Right atrium auricular region (tissue), 2 donors: ENCODE measurements around the gene STAG1. TPM values are rescaled to one million over a fixed set of nuclear protein-coding genes. Genes with fewer than 3 reads are reported as not detected.
"Not testable (repeated sequence)": the region's sequence is repeated elsewhere in the genome, so short reads cannot be mapped to it uniquely, and the experiment has no call there.

Experiments
- DNase-seq: peaks from one replicate; pipeline ENCODE4 v3.0.0-alpha.2; 2019; ENCODE audit warnings: low spot score
- H3K27ac ChIP-seq, 2 donors: fragments of 200-600 bp; sonication (generic); 1 replicate in 1 of 2; 2 replicates in 1 of 2; pipeline ENCODE4 v1.5.1; 2016 to 2019
- H3K27me3 ChIP-seq, 2 donors: fragments of 200-600 bp; sonication (generic); one replicate each; pipeline versions ENCODE4 v1.5.1 to v1.6.0; 2017 to 2019
- H3K36me3 ChIP-seq: fragments of 200-600 bp; sonication (generic); one replicate; pipeline ENCODE4 v1.5.1; 2016
- H3K4me1 ChIP-seq, 2 donors: fragments of 200-600 bp; sonication (generic); one replicate each; pipeline versions ENCODE4 v1.5.1 to v1.6.0; 2017 to 2019
- H3K4me3 ChIP-seq, 2 donors: fragments of 200-600 bp; sonication (generic); 1 replicate in 1 of 2; 2 replicates in 1 of 2; pipeline ENCODE4 v1.5.1; 2017 to 2019; ENCODE audit warnings: mild to moderate bottlenecking in 1 of 2, moderate library complexity in 1 of 2
- H3K9me3 ChIP-seq, 2 donors: fragments of 200-600 bp; sonication (generic); one replicate each; pipeline ENCODE4 v1.5.1; 2019
- total RNA-seq, 2 donors: library from RNA; depleted of rRNA; stranded (reverse); fragments of >200 nt; gene quantifications; one replicate each; pipeline ENCODE4 v1.1.0, GENCODE V29; 2016
- TF ChIP-seq, protein P1 (sequence below), 2 donors: fragments of 200-600 bp; sonication (generic); IDR thresholded peaks; one replicate each; pipeline ENCODE4 v1.5.1; 2019; ENCODE audit warnings: antibody characterized with exemption in 2 of 2

The STAG1 gene
- total RNA-seq, 2 donors from 2014 or later, result 16.5 to 24.8 TPM

DNA sequence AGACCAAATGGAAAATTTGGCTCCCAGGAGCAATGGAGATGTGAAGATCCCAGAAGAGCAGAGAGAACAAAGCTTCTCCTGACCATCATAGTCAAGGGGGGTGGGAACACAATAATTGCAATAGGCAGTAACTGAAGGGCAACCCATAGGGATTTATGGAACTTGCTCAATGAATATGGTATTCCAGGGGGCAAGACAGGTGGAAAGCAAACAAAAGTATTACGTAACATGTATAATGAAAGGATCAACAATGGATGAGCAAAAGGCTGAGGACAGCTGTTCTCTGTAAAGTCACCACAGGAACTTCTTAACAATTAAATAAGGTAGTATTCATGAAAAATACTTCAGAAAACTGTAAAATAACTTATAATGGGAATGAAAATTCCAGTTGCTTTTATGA is 275.9 kb downstream of the STAG1 start:
- Histone ChIP-seq H3K27me3 (no peaks in the 10 kb centered on the region), H3K36me3 (peaks cover 6% of the 10 kb centered on the region), H3K4me1 (no peaks in the 10 kb centered on the region), H3K9me3 (no peaks in the 10 kb centered on the region), H3K4me3 (no peak overlapping the region), H3K27ac (no peak overlapping the region)
- DNase-seq, result no peak
- TF ChIP-seq, protein P1, sequence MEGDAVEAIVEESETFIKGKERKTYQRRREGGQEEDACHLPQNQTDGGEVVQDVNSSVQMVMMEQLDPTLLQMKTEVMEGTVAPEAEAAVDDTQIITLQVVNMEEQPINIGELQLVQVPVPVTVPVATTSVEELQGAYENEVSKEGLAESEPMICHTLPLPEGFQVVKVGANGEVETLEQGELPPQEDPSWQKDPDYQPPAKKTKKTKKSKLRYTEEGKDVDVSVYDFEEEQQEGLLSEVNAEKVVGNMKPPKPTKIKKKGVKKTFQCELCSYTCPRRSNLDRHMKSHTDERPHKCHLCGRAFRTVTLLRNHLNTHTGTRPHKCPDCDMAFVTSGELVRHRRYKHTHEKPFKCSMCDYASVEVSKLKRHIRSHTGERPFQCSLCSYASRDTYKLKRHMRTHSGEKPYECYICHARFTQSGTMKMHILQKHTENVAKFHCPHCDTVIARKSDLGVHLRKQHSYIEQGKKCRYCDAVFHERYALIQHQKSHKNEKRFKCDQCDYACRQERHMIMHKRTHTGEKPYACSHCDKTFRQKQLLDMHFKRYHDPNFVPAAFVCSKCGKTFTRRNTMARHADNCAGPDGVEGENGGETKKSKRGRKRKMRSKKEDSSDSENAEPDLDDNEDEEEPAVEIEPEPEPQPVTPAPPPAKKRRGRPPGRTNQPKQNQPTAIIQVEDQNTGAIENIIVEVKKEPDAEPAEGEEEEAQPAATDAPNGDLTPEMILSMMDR (IDR thresholded peaks at IDR 0.05), result no peak

DNA sequence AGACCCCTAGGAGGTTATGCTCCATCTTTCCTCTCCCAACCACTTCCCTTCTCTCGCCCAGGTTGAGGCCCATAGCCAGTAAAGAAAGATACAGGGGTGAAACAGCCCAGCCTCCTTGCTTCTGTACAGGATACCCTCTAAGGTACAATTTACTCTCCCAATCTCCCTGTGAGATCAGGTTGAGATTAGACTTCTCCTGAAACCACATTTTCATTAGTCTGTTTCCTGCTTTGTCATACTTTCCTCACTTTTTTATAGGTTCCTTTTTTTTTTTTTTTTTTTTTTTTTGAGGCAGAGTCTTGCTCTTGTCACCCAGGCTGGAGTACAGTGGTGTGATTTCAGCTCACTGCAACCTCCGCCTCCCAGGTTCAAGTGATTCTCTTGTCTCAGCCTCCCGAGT is 277.3 kb downstream of the STAG1 start:
- H3K4me3 ChIP-seq, H3K4me1 ChIP-seq, H3K36me3 ChIP-seq, H3K27me3 ChIP-seq, H3K9me3 ChIP-seq, DNase-seq, H3K27ac ChIP-seq: not testable (repeated sequence)

DNA sequence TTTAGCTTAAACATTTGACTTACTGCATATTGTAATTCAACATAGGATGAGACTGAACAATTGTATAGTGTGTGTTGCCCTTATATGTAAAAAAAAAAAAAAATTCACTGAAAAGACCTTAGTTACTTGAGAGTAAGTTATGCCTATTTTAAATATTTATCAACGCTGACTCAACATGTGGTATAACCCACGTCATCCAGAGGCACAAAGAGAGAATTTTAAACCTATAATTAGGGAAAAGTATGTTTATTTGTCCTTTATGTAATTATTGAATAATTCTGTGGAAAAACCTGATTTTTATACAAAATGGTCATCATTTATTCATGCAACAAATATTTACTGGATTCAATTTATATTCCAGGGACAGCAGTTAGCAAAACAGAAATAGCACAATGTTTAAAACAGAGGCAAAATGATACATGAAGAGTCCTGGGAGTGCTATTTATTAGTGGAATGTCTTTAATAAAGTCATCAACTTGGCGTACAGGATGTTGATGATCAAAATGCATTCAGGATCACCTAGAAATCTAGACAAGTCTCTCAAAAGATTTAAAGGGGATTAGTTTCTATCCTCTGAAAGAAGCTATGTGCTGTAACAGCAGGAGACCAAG is 278.4 kb downstream of the STAG1 start:
- H3K9me3 ChIP-seq, result peaks cover 0 to 5% of the 10 kb centered on the region in 2 donors
- no peaks in the 10 kb centered on the region for H3K4me1 ChIP-seq
- no peak overlapping the region for H3K4me3 ChIP-seq
- H3K27ac ChIP-seq, result no peak overlapping the region
- H3K27me3 ChIP-seq, result no peaks in the 10 kb centered on the region
- DNase-seq, result no peak
- peaks cover 6% of the 10 kb centered on the region for H3K36me3 ChIP-seq
- TF ChIP-seq, protein P1 (IDR thresholded peaks at IDR 0.05), result no peak

DNA sequence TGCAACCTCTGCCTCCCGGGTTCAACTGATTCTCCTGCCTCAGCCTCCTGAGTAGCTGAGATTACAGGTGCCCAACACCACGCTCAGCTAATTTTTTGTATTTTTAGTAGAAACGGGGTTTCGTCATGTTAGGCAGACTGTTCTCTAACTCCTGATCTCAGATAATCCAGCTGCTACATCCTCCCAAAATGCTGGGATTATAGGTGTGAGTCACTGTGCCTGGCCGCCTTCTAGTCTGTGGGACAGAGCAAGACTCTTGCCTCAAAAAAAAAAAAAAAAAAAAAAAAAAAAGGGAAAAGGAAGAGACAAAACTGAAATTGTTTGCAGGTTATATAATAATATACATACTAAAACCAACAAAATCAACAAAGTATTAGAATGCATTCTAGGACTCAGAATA is 286.9 kb downstream of the STAG1 start:
- no peaks in the 10 kb centered on the region for H3K27me3 ChIP-seq
- no peak for DNase-seq
- no peaks in the 10 kb centered on the region for H3K4me1 ChIP-seq
- no peak overlapping the region for H3K4me3 ChIP-seq
- H3K27ac ChIP-seq, result no peak overlapping the region
- peaks cover 0 to 5% of the 10 kb centered on the region in 2 donors for H3K9me3 ChIP-seq
- TF ChIP-seq, protein P1 (IDR thresholded peaks at IDR 0.05), result no peak
- H3K36me3 ChIP-seq, result peaks cover 3% of the 10 kb centered on the region

DNA sequence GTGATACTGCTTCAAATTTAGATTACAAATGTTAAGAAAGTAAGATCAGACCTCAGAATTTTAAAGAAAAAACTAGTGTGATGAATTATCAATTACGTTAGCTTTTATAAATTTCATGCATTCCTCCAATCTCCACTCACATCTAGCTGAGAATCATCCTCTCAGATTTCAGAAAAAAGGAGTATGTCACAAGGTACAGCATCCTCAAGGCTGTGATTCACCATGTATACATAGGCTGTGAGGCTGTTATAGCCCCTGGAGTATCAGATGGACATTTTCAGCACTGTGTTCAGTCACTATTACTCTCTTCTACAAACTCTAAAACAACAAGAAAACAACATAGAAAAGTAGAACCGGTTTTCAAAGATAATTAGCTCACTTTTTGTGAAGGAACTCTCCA is 287.7 kb downstream of the STAG1 start:
- Histone ChIP-seq H3K4me1 (no peaks in the 10 kb centered on the region), H3K36me3 (peaks cover 3% of the 10 kb centered on the region), H3K27me3 (no peaks in the 10 kb centered on the region), H3K4me3 (no peak overlapping the region), H3K27ac (no peak overlapping the region), H3K9me3 (no peaks in the 10 kb centered on the region)
- TF ChIP-seq, protein P1 (IDR thresholded peaks at IDR 0.05), result no peak
- no peak for DNase-seq

DNA sequence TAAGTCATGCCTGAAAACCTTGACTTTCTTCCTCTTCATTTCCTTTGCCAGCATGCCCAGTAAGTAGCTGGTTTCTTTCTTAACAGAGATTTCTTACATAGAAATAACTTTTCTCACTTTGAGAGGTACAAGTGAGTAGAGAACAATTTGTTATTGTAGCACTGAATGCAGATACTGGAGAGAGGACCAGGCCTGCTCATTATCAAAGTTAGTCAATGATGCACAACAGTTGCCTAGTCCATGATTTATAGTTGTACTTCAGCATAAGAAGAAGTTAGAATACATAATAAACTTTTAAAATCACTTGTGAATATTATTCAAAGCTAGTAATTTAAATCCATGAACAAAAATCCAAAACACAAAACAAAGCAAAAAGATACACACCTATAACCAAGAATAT is 289.0 kb downstream of the STAG1 start:
- TF ChIP-seq, protein P1 (IDR thresholded peaks at IDR 0.05), result no peak
- no peak for DNase-seq
- H3K36me3 ChIP-seq, result peaks cover 3% of the 10 kb centered on the region
- no peaks in the 10 kb centered on the region for H3K4me1 ChIP-seq
- no peak overlapping the region for H3K4me3 ChIP-seq
- peaks cover 0 to 8% of the 10 kb centered on the region in 2 donors for H3K9me3 ChIP-seq
- H3K27me3 ChIP-seq, result no peaks in the 10 kb centered on the region
- H3K27ac ChIP-seq, result no peak overlapping the region
